ENCODE data around the gene IGFBP5.

Gene IGFBP5

DNA sequence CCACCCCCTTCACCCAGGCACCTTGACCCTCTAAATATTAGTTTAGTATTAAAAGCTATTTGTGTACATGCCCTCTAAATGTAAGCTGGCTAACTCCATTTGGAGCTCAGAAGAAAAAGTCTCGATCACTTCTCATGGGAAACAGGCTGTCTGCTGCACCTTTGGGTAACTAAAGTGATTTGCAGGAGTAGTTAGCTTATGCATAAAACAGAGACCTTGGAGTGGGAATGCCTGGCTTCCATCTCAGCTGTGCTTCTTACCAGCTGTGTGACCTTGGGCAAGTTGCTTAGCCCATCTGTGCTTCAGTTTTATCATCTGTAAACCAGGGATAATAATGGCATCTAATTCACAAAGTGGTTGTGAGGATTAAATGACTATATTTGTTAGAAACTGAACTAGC, 32.2 kb downstream of the IGFBP5 start:
- no peak for DNase-seq

DNA sequence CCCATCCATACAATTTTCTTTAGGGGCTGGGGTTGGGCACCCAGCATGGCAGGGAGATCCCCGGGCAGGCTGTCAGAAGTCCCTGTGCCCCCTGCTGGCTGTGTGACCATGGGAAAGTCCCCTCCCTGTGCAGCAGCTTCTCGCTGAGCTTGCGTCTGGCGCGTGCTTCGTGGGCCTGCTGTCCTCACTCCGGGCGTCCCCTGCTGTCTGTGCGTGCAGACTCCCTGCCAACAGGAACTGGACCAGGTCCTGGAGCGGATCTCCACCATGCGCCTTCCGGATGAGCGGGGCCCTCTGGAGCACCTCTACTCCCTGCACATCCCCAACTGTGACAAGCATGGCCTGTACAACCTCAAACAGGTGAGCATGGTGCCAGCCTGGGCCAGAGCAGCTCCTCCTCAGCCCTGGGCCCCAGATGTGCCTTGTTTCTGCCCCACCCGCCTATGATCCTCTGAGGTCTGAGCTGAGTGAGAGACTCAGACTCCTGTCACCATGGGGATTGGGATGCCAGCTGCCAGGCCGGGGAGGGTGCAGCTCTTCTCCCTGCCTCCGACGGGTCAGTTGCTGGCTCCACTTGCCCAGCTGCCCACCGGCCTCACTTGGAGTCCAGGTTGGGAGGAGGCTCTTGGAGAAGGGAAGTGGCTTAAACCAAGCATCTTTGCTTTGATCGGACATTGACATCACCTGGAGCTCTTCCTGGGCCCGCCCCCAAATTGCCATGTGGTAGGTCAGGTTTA, 33.5 kb downstream of the IGFBP5 start:
- no peak for DNase-seq

DNA sequence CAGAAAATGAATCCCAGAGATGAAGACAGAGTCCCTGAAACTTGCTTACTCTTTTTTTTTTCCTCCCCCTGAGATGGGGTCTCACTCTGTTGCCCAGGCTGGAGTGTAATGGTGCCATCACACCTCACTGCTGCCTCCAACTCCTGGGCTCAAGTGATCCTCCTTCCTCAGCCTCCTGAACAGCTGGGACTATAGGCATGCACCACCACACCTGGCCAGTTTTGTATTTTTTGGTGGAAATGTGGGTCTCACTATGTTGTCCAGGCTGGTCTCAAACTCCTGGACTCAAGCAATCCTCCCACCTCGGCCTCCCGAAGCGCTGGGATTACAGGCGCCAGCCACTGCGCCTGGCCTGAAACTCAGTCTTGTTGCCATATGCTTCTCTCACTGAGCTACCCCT, 34.3 kb downstream of the IGFBP5 start:
- DNase-seq = no peak

DNA sequence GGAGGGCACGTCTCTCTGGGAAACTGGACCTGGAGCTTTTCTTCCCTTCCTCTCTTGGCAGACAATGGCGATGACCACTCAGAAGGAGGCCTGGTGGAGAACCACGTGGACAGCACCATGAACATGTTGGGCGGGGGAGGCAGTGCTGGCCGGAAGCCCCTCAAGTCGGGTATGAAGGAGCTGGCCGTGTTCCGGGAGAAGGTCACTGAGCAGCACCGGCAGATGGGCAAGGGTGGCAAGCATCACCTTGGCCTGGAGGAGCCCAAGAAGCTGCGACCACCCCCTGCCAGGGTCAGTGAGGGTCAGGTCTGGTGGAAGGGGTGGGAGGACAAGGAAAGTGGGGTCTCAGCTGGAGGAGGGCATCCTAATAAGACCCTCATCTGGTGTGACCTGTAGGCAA, 34.9 kb downstream of the IGFBP5 start:
- no peak for DNase-seq

DNA sequence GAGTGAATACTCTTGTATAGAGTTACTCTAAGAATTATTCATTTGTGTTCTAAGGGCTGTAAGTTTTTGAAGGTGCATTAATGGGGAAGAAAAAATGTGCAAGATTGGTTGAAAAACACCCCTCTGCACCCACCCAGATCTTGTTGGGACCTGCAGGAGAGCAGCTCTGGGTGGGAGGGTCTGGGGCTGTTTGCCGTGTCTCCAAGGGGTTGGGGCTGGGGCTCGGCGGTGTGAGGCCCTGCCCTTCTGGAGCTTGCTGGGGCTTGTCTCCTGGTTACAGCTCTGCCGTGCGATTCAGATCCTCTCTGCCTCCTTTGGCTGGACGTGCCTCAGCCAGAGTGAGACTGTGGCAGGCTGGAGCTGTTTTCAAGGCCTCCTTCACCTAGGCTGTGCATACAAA, 36.1 kb downstream of the IGFBP5 start:
- DNase-seq = no peak

DNA sequence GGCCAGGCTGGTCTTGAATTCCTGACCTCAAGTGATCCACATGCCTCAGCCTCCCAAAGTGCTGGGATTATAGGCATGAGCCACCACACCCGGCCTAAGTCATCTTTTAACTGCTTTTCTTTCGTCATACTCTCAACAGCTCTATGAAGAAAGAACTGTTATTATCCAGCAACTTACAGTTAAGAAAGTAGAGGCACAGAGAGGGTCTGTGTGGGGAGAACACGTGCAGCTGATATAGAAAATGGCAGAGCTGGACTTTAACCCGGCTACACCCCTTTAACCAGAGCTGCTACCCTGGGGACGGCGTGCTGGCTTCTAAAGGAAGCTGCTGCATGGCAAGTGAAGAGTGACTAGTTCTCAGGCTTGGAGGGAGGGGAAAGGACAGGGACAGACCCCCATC, 36.6 kb downstream of the IGFBP5 start:
- no peak for DNase-seq

- DNase-seq = no peak
Observed at GRCh38 chr2:216657980-216658379, 37.4 kb downstream of the IGFBP5 start.

DNA sequence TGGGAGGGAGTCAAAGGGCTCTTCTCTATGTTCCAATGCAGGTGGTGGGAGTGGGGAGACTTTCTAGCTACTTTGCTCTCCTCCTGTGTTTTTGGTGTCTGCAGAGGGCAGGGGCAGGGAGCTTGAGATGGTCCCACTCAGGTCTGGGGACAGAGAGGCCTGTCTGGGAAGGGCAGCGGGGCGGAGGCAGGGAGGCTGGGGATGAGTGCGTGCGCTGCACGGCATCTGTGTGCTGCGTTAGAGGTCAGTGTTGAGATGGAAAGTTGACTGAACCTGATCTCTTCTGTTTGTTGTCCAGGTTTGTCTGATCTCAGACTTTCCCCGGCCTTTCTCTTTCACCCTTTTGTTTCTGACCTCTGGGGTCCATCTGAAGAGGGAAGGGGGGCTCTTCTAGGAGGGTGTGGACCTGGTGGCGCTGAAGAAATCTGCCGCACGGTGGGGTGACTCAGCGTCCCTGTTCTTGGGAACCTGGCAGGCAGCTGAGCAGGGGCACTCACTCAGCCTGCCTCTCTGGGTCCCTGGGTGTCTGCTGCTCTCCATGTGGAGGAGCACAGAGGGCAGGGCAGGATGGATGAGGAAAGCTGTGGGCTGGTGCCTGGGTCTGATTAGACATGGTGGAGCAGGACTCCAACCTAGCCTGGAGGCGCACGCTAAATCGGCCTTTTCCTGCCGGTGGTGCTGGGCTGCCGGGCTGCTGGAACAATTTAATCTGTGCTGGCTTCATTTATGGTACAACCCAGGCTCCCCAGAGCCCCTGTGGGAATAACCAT, 38.1 kb downstream of the IGFBP5 start:
- DNase-seq = no peak

DNA sequence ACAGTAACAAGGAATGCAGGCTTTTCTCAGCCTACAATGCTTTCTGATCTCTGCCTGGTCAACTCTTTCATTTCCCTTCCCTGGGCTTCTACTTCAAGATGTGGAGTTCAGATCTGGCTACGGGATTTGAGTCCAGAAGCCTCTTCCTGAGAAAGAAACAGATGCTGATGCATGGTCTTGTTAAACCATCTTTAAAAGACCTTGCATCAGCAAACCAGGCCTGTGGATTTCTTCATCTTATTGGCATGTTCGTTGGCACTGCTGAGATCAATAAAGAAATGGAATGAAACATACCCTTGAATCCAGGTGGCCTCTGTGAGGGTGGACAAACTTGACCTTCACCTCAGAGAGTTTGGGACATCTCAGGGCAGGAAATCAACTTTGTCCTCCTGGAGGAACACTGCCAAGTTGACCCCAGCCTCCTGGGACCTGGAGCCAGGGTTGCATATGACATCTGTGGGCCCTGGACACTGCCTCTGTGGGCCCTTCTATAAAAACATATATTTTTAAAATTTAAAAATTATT, 40.8 kb downstream of the IGFBP5 start:
- no peak for DNase-seq

GRCh38 chr2:216653931-216654365, 41.4 kb downstream of the IGFBP5 start:
- no peak for DNase-seq

DNA sequence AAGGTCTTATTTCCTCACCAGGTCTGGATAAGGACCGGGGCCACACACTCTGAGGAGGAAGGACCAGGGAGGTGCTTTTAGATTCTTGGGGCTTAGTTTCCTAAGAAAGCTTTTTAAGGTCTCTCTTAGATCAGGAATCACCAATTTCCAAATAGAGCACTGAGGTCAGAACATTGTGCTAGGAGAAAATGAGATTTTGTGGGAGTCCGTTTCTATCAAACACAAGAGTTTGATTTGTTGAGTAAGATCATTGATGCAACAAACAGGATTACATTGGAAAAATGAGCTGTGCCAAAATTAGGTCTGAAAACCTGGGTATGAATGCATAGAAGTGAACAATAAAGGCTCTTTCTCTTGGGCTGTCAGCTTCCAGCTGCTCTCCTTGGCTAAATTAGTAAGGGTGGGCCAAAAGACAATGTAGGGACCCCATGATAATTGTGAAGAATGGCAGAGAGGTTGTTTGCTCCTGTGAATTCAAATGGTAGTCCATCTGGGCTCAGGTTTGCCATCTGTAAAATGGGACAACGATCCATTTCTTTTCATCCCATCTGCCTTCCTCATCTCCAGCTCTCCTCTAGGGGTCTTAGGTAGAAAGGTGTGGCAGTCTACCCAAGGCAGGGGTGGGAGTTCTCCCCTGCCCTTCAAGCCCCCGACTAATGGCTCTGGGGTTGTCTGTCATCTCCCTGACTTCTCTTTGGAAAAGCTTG, 42.1 kb downstream of the IGFBP5 start:
- DNase-seq = no peak

DNA sequence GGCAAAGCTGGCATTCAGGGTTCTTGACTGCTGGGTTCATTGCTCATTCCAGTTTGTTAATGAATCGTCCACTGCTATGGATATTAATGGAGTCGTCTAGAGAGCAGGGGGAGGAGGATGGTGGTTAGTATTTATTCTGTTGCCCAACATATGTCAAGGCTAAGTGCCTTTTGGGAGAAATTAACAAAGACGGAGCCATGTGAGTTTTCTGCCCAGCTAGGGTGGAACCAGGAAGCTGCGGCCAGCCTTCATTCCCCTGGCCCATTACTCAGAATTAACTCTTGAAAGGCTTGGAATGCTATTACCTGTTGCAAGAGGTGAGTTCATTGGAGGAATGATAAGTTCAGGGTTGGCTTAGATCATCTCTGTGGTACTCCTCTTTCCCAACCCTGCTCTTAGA, 42.8 kb downstream of the IGFBP5 start:
- DNase-seq = no peak

DNA sequence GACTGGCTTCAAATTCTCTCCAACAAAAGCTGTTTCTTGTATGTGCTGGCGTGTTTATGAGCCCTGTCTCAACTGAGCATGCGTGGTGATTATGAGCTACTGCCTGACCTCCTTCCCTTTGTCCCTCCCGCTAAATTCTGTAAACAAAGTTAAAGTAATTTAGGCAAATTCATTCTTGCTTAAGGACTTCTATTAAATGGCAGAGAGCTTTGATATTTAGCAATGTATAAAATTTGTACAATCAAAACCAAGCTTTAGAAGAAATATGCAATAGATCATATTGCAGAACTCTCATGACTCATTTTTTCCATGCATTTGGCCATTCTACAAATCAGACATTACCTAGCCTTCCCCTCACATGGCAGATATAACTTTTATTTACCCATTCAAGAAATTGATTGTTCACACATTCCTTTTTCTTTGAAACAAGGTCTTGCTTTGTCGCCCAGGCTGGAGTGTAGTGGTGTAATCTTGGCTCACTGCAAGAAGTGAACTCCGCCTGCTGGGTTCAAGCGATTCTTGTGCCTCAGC, 43.9 kb downstream of the IGFBP5 start:
- DNase-seq = no peak

DNA sequence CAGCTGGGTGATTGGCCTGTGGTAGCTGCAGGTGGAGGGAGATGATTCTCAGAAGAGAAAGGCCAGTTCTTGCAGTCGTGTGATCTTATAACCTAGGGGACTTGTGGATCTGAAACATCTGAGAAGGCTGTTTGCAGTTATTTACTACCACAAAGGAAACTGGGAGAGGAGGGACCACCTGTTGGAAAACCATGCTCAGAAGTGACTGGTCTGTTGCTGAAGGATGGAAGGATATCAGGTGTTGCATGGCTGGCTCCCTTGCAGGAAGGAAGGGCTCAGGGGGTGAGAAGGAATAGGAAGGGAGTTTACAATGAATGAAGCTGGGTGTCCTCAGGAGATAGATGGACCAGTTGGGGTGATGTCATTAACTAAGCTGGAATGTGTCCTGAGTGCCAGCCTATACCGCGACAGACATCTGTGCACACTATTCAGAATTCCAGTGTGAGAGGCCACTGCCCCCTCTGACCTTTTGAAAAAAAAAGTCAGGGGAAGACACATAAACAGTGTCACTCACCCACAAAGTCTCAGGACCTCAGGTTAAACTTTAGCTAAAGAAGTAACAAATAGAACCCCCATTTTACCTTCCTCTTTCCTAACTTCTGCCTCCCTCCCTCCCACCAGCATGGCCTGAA, 44.6 kb downstream of the IGFBP5 start:
- no peak for DNase-seq

GRCh38 chr2:216649574-216649973, 45.8 kb downstream of the IGFBP5 start:
- no peak for DNase-seq

GRCh38 chr2:216648105-216648504, 47.2 kb downstream of the IGFBP5 start:
- DNase-seq = no peak

GRCh38 chr2:216646116-216646515, 49.2 kb downstream of the IGFBP5 start:
- no peak for DNase-seq

DNA sequence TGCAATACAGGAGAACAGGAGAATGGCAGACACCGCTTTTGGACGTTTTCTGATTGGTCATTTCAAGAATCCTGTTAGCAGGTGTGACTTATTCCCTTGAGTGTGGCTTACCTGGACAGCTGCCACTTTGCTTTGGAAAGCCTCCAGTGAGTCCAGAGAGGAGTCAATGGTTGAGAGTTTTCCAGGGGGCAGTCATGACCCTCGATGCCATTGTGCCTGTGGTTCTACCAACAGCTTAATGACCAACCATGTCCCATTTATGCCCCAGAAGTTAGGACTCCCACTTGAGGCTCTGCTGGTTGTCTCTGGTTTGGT, 49.8 kb downstream of the IGFBP5 start:
- no peak for DNase-seq

DNA sequence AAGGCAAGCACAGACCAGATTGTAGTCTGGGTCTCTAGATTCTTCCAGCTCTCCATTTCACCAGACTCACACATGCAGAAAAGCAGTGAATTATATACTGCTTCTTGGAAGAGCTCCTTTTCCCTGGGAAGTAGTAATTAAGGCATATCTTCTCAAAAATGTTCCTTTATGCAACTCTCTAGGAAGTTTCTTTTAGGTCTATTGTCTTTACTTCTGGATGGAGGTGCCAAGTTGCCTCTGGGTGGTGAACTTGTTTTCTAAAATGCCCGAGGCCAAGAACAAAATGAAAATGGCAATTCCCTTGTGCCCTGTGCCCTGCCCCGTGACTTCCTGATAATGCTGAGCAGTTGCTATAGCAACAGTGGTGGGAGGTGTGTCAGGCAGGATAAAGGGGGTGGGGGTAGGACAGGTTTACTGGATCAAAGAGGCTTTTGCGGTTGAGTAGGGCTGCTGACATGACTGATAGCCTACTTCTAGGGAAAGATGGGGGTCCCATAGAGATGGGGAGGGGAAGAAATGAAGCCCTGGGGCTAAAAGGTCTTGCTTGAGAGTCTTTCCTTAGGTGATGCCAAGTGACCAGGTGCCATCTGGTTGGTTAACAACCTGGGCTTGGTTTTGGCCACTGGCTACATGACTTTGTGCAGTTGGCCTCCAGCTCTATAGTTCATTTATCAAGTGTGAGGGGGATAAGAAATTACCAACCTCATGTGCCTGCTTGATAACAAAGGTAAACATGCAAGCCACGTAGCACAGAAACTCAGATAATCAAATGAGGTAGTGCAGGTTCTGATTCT, 50.3 kb downstream of the IGFBP5 start:
- DNase-seq = no peak

- no peak for DNase-seq
Observed at GRCh38 chr2:216643986-216644659, 51.2 kb downstream of the IGFBP5 start.

GRCh38 chr2:216637472-216637871, 57.9 kb downstream of the IGFBP5 start:
- DNase-seq = no peak

Measured in hippocampal formation (tissue), 2 donors.